Measurements from ENCODE around the gene MARVELD1. TPM values are rescaled to one million over a fixed set of nuclear protein-coding genes. Genes with fewer than 3 reads are reported as not detected.

The MARVELD1 gene
- total and polyA plus RNA-seq, 2 experiments from 2014 or later: 7.3 to 23.7 TPM

GRCh38 chr10:97705006-97705670 is 8.4 kb upstream of the MARVELD1 start:
- Histone ChIP-seq H3K27ac (ENCODE audit: low read depth) (no peak overlapping the region), H3K4me1 (ENCODE audit: insufficient read depth) (no peaks in the 10 kb centered on the region), H2AFZ (no peak overlapping the region), H3K4me3 (no peak overlapping the region), H4K20me1 (replicated peaks; ENCODE audit: insufficient read depth) (no peaks in the 10 kb centered on the region), H3K36me3 (ENCODE audit: insufficient read depth) (no peaks in the 10 kb centered on the region), H3K4me2 (no peak overlapping the region), H3K9me2 (ENCODE audit: insufficient read depth) (no peaks in the 10 kb centered on the region), H3F3A (replicated peaks; ENCODE audit: low read depth) (0 out of 2 replicates have a peak, but pooled peaks cover 3% of the 10 kb centered on the region), H3K79me2 (replicated peaks; ENCODE audit: insufficient read depth) (no peaks in the 10 kb centered on the region), H3K27me3 (ENCODE audit: insufficient read depth) (no peaks in the 10 kb centered on the region)
- Mint-ChIP-seq H3K36me3 (ENCODE audit: low read depth) (no peaks in the 10 kb centered on the region), H3K4me1 (peaks cover 12% of the 10 kb centered on the region), H3K27ac (no peak overlapping the region), H3K9me3 (no peaks in the 10 kb centered on the region), H3K4me3 (no peak overlapping the region), H3K27me3 (ENCODE audit: insufficient read depth, low read depth, poor library complexity) (peaks cover 7% of the 10 kb centered on the region)
- TF ChIP-seq REST (IDR thresholded peaks at IDR 0.05; ENCODE audit: unreplicated experiment): no peak
- TF ChIP-seq JUNB (IDR thresholded peaks at IDR 0.05; ENCODE audit: unreplicated experiment): no peak
- no peak for TF ChIP-seq STAT1 (IDR thresholded peaks at IDR 0.05; ENCODE audit: unreplicated experiment)
- no peak for TF ChIP-seq ZNF114 (CRISPR knock-in tag; IDR thresholded peaks at IDR 0.05)
- TF ChIP-seq, protein P1, sequence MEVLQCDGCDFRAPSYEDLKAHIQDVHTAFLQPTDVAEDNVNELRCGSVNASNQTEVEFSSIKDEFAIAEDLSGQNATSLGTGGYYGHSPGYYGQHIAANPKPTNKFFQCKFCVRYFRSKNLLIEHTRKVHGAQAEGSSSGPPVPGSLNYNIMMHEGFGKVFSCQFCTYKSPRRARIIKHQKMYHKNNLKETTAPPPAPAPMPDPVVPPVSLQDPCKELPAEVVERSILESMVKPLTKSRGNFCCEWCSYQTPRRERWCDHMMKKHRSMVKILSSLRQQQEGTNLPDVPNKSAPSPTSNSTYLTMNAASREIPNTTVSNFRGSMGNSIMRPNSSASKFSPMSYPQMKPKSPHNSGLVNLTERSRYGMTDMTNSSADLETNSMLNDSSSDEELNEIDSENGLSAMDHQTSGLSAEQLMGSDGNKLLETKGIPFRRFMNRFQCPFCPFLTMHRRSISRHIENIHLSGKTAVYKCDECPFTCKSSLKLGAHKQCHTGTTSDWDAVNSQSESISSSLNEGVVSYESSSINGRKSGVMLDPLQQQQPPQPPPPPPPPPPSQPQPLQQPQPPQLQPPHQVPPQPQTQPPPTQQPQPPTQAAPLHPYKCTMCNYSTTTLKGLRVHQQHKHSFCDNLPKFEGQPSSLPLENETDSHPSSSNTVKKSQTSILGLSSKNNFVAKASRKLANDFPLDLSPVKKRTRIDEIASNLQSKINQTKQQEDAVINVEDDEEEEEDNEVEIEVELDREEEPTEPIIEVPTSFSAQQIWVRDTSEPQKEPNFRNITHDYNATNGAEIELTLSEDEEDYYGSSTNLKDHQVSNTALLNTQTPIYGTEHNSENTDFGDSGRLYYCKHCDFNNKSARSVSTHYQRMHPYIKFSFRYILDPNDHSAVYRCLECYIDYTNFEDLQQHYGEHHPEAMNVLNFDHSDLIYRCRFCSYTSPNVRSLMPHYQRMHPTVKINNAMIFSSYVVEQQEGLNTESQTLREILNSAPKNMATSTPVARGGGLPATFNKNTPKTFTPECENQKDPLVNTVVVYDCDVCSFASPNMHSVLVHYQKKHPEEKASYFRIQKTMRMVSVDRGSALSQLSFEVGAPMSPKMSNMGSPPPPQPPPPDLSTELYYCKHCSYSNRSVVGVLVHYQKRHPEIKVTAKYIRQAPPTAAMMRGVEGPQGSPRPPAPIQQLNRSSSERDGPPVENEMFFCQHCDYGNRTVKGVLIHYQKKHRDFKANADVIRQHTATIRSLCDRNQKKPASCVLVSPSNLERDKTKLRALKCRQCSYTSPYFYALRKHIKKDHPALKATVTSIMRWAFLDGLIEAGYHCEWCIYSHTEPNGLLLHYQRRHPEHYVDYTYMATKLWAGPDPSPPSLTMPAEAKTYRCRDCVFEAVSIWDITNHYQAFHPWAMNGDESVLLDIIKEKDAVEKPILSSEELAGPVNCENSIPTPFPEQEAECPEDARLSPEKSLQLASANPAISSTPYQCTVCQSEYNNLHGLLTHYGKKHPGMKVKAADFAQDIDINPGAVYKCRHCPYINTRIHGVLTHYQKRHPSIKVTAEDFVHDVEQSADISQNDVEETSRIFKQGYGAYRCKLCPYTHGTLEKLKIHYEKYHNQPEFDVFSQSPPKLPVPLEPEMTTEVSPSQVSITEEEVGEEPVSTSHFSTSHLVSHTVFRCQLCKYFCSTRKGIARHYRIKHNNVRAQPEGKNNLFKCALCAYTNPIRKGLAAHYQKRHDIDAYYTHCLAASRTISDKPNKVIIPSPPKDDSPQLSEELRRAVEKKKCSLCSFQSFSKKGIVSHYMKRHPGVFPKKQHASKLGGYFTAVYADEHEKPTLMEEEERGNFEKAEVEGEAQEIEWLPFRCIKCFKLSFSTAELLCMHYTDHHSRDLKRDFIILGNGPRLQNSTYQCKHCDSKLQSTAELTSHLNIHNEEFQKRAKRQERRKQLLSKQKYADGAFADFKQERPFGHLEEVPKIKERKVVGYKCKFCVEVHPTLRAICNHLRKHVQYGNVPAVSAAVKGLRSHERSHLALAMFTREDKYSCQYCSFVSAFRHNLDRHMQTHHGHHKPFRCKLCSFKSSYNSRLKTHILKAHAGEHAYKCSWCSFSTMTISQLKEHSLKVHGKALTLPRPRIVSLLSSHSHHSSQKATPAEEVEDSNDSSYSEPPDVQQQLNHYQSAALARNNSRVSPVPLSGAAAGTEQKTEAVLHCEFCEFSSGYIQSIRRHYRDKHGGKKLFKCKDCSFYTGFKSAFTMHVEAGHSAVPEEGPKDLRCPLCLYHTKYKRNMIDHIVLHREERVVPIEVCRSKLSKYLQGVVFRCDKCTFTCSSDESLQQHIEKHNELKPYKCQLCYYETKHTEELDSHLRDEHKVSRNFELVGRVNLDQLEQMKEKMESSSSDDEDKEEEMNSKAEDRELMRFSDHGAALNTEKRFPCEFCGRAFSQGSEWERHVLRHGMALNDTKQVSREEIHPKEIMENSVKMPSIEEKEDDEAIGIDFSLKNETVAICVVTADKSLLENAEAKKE (CRISPR knock-in tag; IDR thresholded peaks at IDR 0.05): no peak
- no peak for TF ChIP-seq ZNF331 (CRISPR knock-in tag; IDR thresholded peaks at IDR 0.05; ENCODE audit: low read depth)
- no peak for TF ChIP-seq NANOG (IDR thresholded peaks at IDR 0.05; ENCODE audit: borderline replicate concordance)
- no peak for TF ChIP-seq CTCF (conservative IDR thresholded peaks at IDR 0.05; ENCODE audit: low read depth in 2 of 2)
- TF ChIP-seq POLR2AphosphoS5 (IDR thresholded peaks at IDR 0.05; ENCODE audit: low read depth): no peak
- no peak for TF ChIP-seq EZH2 (IDR thresholded peaks at IDR 0.05; ENCODE audit: low read depth, unreplicated experiment)
- no peak for TF ChIP-seq CREB1 (CRISPR knock-in tag; IDR thresholded peaks at IDR 0.05; ENCODE audit: low read depth)
- no peak for TF ChIP-seq EZH2phosphoT487 (IDR thresholded peaks at IDR 0.05; ENCODE audit: unreplicated experiment)
- TF ChIP-seq, protein P2, sequence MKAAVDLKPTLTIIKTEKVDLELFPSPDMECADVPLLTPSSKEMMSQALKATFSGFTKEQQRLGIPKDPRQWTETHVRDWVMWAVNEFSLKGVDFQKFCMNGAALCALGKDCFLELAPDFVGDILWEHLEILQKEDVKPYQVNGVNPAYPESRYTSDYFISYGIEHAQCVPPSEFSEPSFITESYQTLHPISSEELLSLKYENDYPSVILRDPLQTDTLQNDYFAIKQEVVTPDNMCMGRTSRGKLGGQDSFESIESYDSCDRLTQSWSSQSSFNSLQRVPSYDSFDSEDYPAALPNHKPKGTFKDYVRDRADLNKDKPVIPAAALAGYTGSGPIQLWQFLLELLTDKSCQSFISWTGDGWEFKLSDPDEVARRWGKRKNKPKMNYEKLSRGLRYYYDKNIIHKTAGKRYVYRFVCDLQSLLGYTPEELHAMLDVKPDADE (IDR thresholded peaks at IDR 0.05): no peak
- no peak for ATAC-seq
- no peak for DNase-seq (ENCODE audit: low spot score)
